K562 (cell line): Measurements from ENCODE around the gene PRDM8. TPM values are rescaled to one million over a fixed set of nuclear protein-coding genes. Genes with fewer than 3 reads are reported as not detected.
A peak's percentile ranks its signal among the peaks of the same experiment; 100 is the strongest.

Source experiments
- ATAC-seq: fragments of 200-7000 bp; cut with Tn5 transposase; 3 replicates; pipeline ENCODE4 v1.9.1; 2020; ENCODE audit warnings: moderate library complexity
- BruUV-seq: library from RNA; stranded (reverse); fragments of 400-500 nt; replicated peaks from 2 replicates; lab custom pipeline; 2021; lab: Mats Ljungman, UMichigan
- CTCF ChIA-PET: fragments of 300-600 bp; formaldehyde crosslinking; extraction: SDS; loops from one replicate; lab custom pipeline; 2021; ENCODE audit warnings: low intra/inter-chr PET ratio; lab: Yijun Ruan, JAX
- POLR2A ChIA-PET: fragments of 300-600, 350-650 bp; sonication (Branson Sonifier 250); formaldehyde crosslinking; extraction: SDS; loops from one replicate; lab custom pipeline; 2021; ENCODE audit warnings: antibody characterized with exemption, inconsistent platforms; lab: Yijun Ruan, JAX
- DNase-seq, 4 experiments: peaks; one replicate each; pipeline versions ENCODE4 v3.0.0 to v3.0.0-alpha.2; 2011 to 2018; ENCODE audit warnings: low spot score in 3 of 4, mixed read lengths in 3 of 4; ENCODE audit errors: extremely low read depth in 1 of 4
- FAIRE-seq: peaks from 2 replicates; lab custom pipeline; 2011; peaks lifted over from hg19 to GRCh38; lab: Jason Lieb, UNC
- H2AFZ ChIP-seq: 2 replicates; pipeline ENCODE4 v1.6.0; 2011; ENCODE audit warnings: low read depth, low read length, control low read depth, inconsistent platforms
- H3K27ac ChIP-seq: fragments of 200-600 bp; 3 replicates; pipeline ENCODE4 v1.8.0; 2011; ENCODE audit warnings: low read depth, mild to moderate bottlenecking, control low read depth, inconsistent platforms, low read length, moderate library complexity, mixed read lengths; ENCODE audit errors: extremely low read depth
- H3K27me3 ChIP-seq, 2 experiments: fragments of 300-600 bp in 1 of 2; 2 replicates in 1 of 2; 3 replicates in 1 of 2; pipeline versions ENCODE4 v1.6.0 to v1.8.0; 2011; ENCODE audit warnings: inconsistent platforms in 2 of 2, low read length in 2 of 2, mild to moderate bottlenecking in 1 of 2, mixed read lengths in 1 of 2, moderate library complexity in 1 of 2; ENCODE audit not compliant: control insufficient read depth in 2 of 2, insufficient read depth in 2 of 2
- H3K36me3 ChIP-seq: fragments of 300-600 bp; 3 replicates; pipeline ENCODE4 v1.8.0; 2011; ENCODE audit warnings: mild to moderate bottlenecking, low read length, inconsistent platforms; ENCODE audit not compliant: control insufficient read depth, insufficient read depth
- H3K4me1 ChIP-seq, 2 experiments: fragments of 200-600 bp in 1 of 2; replicated peaks in 1 of 2; 2 replicates in 1 of 2; 3 replicates in 1 of 2; pipeline versions ENCODE4 v1.5.1 to v1.8.0; 2011; ENCODE audit warnings: inconsistent platforms in 2 of 2, low read length in 2 of 2, mild to moderate bottlenecking in 1 of 2, mixed read lengths in 1 of 2, moderate library complexity in 1 of 2; ENCODE audit not compliant: control insufficient read depth in 2 of 2, insufficient read depth in 2 of 2
- H3K4me2 ChIP-seq: 2 replicates; pipeline ENCODE4 v1.6.1; 2011; ENCODE audit warnings: low read length, control low read depth, inconsistent platforms, mixed read lengths; ENCODE audit not compliant: insufficient read depth
- H3K4me3 ChIP-seq: fragments of 200-600 bp; sonication (generic), shearing (Covaris generic); 2 replicates; pipeline ENCODE4 v1.5.1; 2016; ENCODE audit warnings: control low read depth, inconsistent platforms
- H3K79me2 ChIP-seq: fragments of 200-600 bp; 3 replicates; pipeline ENCODE4 v1.8.0; 2011; ENCODE audit warnings: low read length, inconsistent platforms; ENCODE audit not compliant: control insufficient read depth, insufficient read depth
- H3K9ac ChIP-seq, 2 experiments: 2 replicates each; pipeline versions ENCODE4 v1.6.0 to v1.6.1; 2011; ENCODE audit warnings: low read depth in 2 of 2, low read length in 2 of 2, control low read depth in 1 of 2, inconsistent platforms in 1 of 2, mild to moderate bottlenecking in 1 of 2, mixed read lengths in 1 of 2; ENCODE audit not compliant: insufficient read depth in 1 of 2
- H3K9me1 ChIP-seq: one replicate; pipeline ENCODE4 v1.6.0; 2011; ENCODE audit warnings: inconsistent platforms, mild to moderate bottlenecking, low read length, moderate library complexity; ENCODE audit not compliant: control insufficient read depth, insufficient read depth
- H3K9me3 ChIP-seq: replicated peaks from 2 replicates; pipeline ENCODE4 v1.5.1; 2011; ENCODE audit warnings: low read depth, low read length, inconsistent platforms; ENCODE audit not compliant: control insufficient read depth, insufficient read depth
- H4K20me1 ChIP-seq: replicated peaks from 2 replicates; pipeline ENCODE4 v1.6.1; 2011; ENCODE audit warnings: low read length, inconsistent platforms, mixed read lengths; ENCODE audit not compliant: control insufficient read depth, insufficient read depth
- C11orf30 ChIP-seq: fragments of 450-650 bp; IDR thresholded peaks from 2 replicates; pipeline ENCODE4 v1.6.1; 2016; ENCODE audit warnings: low read depth, mild to moderate bottlenecking
- WHSC1 ChIP-seq: IDR thresholded peaks from one replicate; pipeline ENCODE4 v1.6.1; 2012; ENCODE audit warnings: low read length, control low read depth, inconsistent platforms
- ZNF316 ChIP-seq: fragments of 450-650 bp; IDR thresholded peaks from 2 replicates; pipeline ENCODE4 v1.6.1; 2016
- ZNF740 ChIP-seq, 3 experiments: fragments of 200-800 bp in 1 of 3; sonication (Bioruptor generic) in 1 of 3; sonication (generic) in 1 of 3; formaldehyde crosslinking in 1 of 3; IDR thresholded peaks; 2 replicates each; pipeline versions ENCODE4 v1.6.1 to v1.8.0; 2016 to 2022; ENCODE audit warnings: mild to moderate bottlenecking in 2 of 3, missing compliant biosample characterization in 2 of 3, missing genetic modification characterization in 2 of 3, missing genetic modification reagents in 1 of 3
- WGBS: fragments of 100-300 bp; shearing (Covaris generic); methylation state at CpG from one replicate; pipeline ENCODE4 v1.1.6; 2016; ENCODE audit warnings: low coverage, mixed read lengths; ENCODE audit not compliant: insufficient coverage; ENCODE audit errors: missing lambda C conversion rate; 5-methylcytosine and 5-hydroxymethylcytosine counted together
- in situ Hi-C: fragments of 300-500 bp; cut with MboI; formaldehyde crosslinking; loops from 4 replicates; pipeline ENCODE4 v1.15.0; 2018; ENCODE audit warnings: inconsistent platforms, mixed read lengths
- intact Hi-C: fragments of 100-400 bp; cut with micrococcal nuclease; formaldehyde crosslinking; loops from 2 replicates; pipeline ENCODE4 v1.14.2; 2022
- polyA plus RNA-seq, 8 experiments: library from polyadenylated mRNA; depleted of rRNA in 4 of 8; stranded (reverse) in 5 of 8; unstranded in 3 of 8; fragments of >200 nt; fragmentation: Nextera tagmentation in 2 of 8; fragmentation: Illumina TruSeq in 1 of 8; extraction: Ambion mirVana in 2 of 8; extraction: Trizol in 1 of 8; gene quantifications; 2 replicates each; pipeline versions ENCODE4 v1.2.1 to v1.2.3, GENCODE V29; 2011 to 2014; ENCODE audit warnings: inconsistent platforms in 1 of 8, missing spikeins in 1 of 8
- total RNA-seq, 7 experiments: library from RNA; depleted of rRNA in 6 of 7; stranded (reverse); fragments of >200 nt in 6 of 7; fragmentation: Illumina TruSeq in 2 of 7; extraction: Trizol in 2 of 7; gene quantifications; 2 replicates each; pipeline versions ENCODE4 v1.2.1 to v1.2.3, GENCODE V29; 2011 to 2021; ENCODE audit warnings: low replicate concordance in 1 of 7

PRDM8 gene
- total and polyA plus RNA-seq, 9 of the 15 experiments (the other 6 are each of a cell fraction or from before 2014, with no cell fraction given), result 0.40 TPM; not detected in 8

- TF ChIP-seq ZNF740 (CRISPR knock-in tag; IDR thresholded peaks at IDR 0.05), result no peak
- no peak for TF ChIP-seq ZNF740 (tag; IDR thresholded peaks at IDR 0.05)
Observed at GRCh38 chr4:80196922-80197573, at the start of gene PRDM8 (continued).

GRCh38 chr4:80150387-80151180 is 46.7 kb upstream of the PRDM8 start:
- BruUV-seq, result no TSS peak
- ChIA-PET CTCF (no interaction called here), POLR2A (interaction anchor here (0.8 kb wide), 1 partner anchor 21 kb away, joined by 5 read pairs; no protein-coding TSS in a partner anchor)
- no peak overlapping the region for H3K4me3 ChIP-seq
- no peaks in the 10 kb centered on the region for H3K9me3 ChIP-seq
- no peak overlapping the region for H3K9ac ChIP-seq
- H4K20me1 ChIP-seq, result no peaks in the 10 kb centered on the region
- FAIRE-seq (no peak), DNase-seq (no peak), ATAC-seq (no peak)
- no peaks in the 10 kb centered on the region for H3K9me1 ChIP-seq
- in situ Hi-C loops, result no loop called here
- no peaks in the 10 kb centered on the region for H3K79me2 ChIP-seq
- intact Hi-C loops, result no loop called here
- no peak overlapping the region for H2AFZ ChIP-seq
- 88% methylated on average over 1 of the region's 1 CpG for WGBS
- H3K27ac ChIP-seq, result no peak overlapping the region
- no peaks in the 10 kb centered on the region for H3K36me3 ChIP-seq
- no peaks in the 10 kb centered on the region; a peak in 1 of 5 replicates for H3K4me1 ChIP-seq
- no peaks in the 10 kb centered on the region for H3K27me3 ChIP-seq
- H3K4me2 ChIP-seq, result no peak overlapping the region
- no peak for TF ChIP-seq WHSC1
- peak; percentile 77 for TF ChIP-seq ZNF316
- 0 out of 2 replicates have a peak, but pooled peaks have one; percentile 55 for TF ChIP-seq C11orf30
